HepG2 (cell line): ENCODE data around the gene PSD4. TPM values are rescaled to one million over a fixed set of nuclear protein-coding genes. Genes with fewer than 3 reads are reported as not detected.
A peak's percentile ranks its signal among the peaks of the same experiment; 100 is the strongest.

ENCODE experiments used
- PITX1 ChIP-seq: sonication (generic); formaldehyde crosslinking; IDR thresholded peaks from 2 replicates; pipeline ENCODE4 v1.5.1; 2020; ENCODE audit warnings: mild to moderate bottlenecking, missing genetic modification reagents
- ZNF670 ChIP-seq: sonication (generic); formaldehyde crosslinking; IDR thresholded peaks from 2 replicates; pipeline ENCODE4 v1.8.0; 2022; ENCODE audit warnings: mild to moderate bottlenecking, missing genetic modification reagents, borderline replicate concordance
- polyA plus RNA-seq, 8 experiments: library from polyadenylated mRNA; depleted of rRNA in 3 of 8; stranded (reverse) in 7 of 8; unstranded in 1 of 8; fragments of >200 nt; fragmentation: Illumina TruSeq in 4 of 8; extraction: Trizol in 4 of 8; gene quantifications; 2 replicates each; pipeline versions ENCODE4 v1.2.1 to v1.2.3, GENCODE V29; 2011 to 2016; ENCODE audit warnings: low read depth in 4 of 8, missing spikeins in 1 of 8, mixed read lengths in 1 of 8; ENCODE audit not compliant: insufficient read depth in 1 of 8
- total RNA-seq, 5 experiments: library from RNA; depleted of rRNA; stranded (reverse); fragments of >200 nt; fragmentation: Illumina TruSeq; extraction: Trizol; gene quantifications; 2 replicates each; pipeline ENCODE4 v1.2.3, GENCODE V29; 2016; ENCODE audit warnings: low read depth in 1 of 5
- TF ChIP-seq, protein P1 (sequence below): sonication (generic); formaldehyde crosslinking; IDR thresholded peaks from one replicate; pipeline ENCODE4 v1.5.1; 2020; ENCODE audit warnings: mild to moderate bottlenecking, missing genetic modification reagents; ENCODE audit errors: not compliant biosample characterization
- TF ChIP-seq, protein P2 (sequence below): sonication (generic); formaldehyde crosslinking; IDR thresholded peaks from 2 replicates; pipeline ENCODE4 v1.4.0; 2020; ENCODE audit warnings: missing genetic modification reagents
- TF ChIP-seq, protein P3 (sequence below): sonication (generic); formaldehyde crosslinking; IDR thresholded peaks from 2 replicates; pipeline ENCODE4 v1.9.0; 2022; ENCODE audit warnings: low read depth, missing genetic modification reagents
- TF ChIP-seq, protein P4 (sequence below): IDR thresholded peaks from 2 replicates; pipeline ENCODE4 v1.6.1; 2018; ENCODE audit warnings: missing genetic modification reagents
- TF ChIP-seq, protein P5 (sequence below): sonication (generic); formaldehyde crosslinking; IDR thresholded peaks from 2 replicates; pipeline ENCODE4 v1.8.1; 2022; ENCODE audit warnings: mild to moderate bottlenecking, missing genetic modification reagents
- TF ChIP-seq, protein P6 (sequence below): IDR thresholded peaks from 2 replicates; pipeline ENCODE4 v1.6.1; 2016; ENCODE audit warnings: missing biosample characterization, missing genetic modification reagents, low read depth

Gene PSD4
- total and polyA plus RNA-seq, 2 of the 13 experiments (the other 11 are each of a cell fraction or from before 2014, with no cell fraction given): 5.8 to 9.4 TPM

DNA sequence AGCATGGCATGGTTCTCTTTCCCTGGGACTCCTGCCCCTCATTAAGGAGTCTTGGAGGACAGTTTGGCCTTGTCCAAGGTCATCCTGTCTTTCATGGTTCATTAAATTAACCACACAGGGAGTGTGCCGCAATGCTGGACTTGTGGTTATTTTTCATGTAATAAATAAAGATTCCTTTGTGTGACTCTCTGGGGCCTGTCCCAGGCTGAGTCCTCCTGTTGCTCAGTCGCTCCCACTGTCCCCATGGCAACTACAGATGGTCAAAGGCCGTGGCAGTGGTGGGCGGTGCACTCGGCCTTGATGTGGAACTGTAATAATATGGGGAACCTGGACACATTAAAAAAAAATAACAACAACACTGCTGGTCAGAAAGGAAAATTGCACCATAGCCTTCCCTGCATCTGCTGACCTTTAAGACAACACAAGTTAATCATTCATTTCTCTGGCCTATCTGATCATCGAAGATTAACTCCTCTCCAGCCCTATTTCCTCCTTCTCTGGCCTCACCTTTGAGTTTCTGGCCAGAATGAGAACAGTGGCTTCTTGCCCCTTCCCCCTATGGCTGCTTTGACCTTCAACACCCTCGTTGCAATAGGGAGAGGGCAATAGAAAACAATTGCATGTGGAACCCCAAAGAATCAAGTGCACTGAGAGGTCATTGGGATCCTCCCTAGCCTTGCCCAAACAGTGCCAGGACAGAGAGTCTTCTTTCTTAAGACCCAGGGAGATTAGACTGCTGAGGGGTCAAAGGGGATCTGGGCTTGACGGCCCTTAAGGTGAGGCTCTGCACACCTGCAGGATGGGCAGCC, 44.7 kb downstream of the PSD4 start (continued):
- TF ChIP-seq, protein P1, sequence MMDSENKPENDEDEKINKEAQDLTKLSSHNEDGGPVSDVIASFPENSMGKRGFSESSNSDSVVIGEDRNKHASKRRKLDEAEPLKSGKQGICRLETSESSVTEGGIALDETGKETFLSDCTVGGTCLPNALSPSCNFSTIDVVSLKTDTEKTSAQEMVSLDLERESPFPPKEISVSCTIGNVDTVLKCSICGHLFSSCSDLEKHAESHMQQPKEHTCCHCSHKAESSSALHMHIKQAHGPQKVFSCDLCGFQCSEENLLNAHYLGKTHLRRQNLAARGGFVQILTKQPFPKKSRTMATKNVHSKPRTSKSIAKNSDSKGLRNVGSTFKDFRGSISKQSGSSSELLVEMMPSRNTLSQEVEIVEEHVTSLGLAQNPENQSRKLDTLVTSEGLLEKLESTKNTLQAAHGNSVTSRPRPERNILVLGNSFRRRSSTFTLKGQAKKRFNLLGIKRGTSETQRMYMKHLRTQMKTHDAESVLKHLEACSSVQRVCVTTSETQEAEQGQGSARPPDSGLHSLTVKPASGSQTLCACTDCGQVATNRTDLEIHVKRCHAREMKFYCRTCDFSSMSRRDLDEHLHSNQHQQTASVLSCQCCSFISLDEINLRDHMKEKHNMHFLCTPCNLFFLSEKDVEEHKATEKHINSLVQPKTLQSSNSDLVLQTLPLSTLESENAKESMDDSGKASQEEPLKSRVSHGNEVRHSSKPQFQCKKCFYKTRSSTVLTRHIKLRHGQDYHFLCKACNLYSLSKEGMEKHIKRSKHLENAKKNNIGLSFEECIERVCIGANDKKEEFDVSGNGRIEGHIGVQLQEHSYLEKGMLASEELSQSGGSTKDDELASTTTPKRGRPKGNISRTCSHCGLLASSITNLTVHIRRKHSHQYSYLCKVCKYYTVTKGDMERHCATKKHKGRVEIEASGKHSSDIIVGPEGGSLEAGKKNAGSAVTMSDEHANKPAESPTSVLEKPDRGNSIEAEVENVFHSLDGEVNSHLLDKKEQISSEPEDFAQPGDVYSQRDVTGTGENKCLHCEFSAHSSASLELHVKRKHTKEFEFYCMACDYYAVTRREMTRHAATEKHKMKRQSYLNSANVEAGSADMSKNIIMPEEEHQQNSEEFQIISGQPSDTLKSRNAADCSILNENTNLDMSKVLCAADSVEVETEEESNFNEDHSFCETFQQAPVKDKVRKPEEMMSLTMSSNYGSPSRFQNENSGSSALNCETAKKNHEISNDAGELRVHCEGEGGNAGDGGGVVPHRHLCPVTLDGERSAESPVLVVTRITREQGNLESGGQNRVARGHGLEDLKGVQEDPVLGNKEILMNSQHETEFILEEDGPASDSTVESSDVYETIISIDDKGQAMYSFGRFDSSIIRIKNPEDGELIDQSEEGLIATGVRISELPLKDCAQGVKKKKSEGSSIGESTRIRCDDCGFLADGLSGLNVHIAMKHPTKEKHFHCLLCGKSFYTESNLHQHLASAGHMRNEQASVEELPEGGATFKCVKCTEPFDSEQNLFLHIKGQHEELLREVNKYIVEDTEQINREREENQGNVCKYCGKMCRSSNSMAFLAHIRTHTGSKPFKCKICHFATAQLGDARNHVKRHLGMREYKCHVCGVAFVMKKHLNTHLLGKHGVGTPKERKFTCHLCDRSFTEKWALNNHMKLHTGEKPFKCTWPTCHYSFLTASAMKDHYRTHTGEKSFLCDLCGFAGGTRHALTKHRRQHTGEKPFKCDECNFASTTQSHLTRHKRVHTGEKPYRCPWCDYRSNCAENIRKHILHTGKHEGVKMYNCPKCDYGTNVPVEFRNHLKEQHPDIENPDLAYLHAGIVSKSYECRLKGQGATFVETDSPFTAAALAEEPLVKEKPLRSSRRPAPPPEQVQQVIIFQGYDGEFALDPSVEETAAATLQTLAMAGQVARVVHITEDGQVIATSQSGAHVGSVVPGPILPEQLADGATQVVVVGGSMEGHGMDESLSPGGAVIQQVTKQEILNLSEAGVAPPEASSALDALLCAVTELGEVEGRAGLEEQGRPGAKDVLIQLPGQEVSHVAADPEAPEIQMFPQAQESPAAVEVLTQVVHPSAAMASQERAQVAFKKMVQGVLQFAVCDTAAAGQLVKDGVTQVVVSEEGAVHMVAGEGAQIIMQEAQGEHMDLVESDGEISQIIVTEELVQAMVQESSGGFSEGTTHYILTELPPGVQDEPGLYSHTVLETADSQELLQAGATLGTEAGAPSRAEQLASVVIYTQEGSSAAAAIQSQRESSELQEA (CRISPR knock-in tag): no peak
- TF ChIP-seq, protein P2, sequence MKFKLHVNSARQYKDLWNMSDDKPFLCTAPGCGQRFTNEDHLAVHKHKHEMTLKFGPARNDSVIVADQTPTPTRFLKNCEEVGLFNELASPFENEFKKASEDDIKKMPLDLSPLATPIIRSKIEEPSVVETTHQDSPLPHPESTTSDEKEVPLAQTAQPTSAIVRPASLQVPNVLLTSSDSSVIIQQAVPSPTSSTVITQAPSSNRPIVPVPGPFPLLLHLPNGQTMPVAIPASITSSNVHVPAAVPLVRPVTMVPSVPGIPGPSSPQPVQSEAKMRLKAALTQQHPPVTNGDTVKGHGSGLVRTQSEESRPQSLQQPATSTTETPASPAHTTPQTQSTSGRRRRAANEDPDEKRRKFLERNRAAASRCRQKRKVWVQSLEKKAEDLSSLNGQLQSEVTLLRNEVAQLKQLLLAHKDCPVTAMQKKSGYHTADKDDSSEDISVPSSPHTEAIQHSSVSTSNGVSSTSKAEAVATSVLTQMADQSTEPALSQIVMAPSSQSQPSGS (CRISPR knock-in tag): no peak
- TF ChIP-seq PITX1 (CRISPR knock-in tag) (0 out of 2 replicates have a peak, but pooled peaks have one; percentile 12), ZNF670 (CRISPR knock-in tag) (0 out of 2 replicates have a peak, but pooled peaks have one; percentile 18)
- TF ChIP-seq, protein P3, sequence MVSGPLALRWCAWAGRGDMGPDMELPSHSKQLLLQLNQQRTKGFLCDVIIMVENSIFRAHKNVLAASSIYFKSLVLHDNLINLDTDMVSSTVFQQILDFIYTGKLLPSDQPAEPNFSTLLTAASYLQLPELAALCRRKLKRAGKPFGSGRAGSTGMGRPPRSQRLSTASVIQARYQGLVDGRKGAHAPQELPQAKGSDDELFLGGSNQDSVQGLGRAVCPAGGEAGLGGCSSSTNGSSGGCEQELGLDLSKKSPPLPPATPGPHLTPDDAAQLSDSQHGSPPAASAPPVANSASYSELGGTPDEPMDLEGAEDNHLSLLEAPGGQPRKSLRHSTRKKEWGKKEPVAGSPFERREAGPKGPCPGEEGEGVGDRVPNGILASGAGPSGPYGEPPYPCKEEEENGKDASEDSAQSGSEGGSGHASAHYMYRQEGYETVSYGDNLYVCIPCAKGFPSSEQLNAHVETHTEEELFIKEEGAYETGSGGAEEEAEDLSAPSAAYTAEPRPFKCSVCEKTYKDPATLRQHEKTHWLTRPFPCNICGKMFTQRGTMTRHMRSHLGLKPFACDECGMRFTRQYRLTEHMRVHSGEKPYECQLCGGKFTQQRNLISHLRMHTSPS (CRISPR knock-in tag): 0 out of 2 replicates have a peak, but pooled peaks have one; percentile 17
- TF ChIP-seq, protein P4, sequence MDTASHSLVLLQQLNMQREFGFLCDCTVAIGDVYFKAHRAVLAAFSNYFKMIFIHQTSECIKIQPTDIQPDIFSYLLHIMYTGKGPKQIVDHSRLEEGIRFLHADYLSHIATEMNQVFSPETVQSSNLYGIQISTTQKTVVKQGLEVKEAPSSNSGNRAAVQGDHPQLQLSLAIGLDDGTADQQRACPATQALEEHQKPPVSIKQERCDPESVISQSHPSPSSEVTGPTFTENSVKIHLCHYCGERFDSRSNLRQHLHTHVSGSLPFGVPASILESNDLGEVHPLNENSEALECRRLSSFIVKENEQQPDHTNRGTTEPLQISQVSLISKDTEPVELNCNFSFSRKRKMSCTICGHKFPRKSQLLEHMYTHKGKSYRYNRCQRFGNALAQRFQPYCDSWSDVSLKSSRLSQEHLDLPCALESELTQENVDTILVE (CRISPR knock-in tag): peak; percentile 73
- TF ChIP-seq, protein P5, sequence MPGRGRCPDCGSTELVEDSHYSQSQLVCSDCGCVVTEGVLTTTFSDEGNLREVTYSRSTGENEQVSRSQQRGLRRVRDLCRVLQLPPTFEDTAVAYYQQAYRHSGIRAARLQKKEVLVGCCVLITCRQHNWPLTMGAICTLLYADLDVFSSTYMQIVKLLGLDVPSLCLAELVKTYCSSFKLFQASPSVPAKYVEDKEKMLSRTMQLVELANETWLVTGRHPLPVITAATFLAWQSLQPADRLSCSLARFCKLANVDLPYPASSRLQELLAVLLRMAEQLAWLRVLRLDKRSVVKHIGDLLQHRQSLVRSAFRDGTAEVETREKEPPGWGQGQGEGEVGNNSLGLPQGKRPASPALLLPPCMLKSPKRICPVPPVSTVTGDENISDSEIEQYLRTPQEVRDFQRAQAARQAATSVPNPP: no peak
- TF ChIP-seq, protein P6, sequence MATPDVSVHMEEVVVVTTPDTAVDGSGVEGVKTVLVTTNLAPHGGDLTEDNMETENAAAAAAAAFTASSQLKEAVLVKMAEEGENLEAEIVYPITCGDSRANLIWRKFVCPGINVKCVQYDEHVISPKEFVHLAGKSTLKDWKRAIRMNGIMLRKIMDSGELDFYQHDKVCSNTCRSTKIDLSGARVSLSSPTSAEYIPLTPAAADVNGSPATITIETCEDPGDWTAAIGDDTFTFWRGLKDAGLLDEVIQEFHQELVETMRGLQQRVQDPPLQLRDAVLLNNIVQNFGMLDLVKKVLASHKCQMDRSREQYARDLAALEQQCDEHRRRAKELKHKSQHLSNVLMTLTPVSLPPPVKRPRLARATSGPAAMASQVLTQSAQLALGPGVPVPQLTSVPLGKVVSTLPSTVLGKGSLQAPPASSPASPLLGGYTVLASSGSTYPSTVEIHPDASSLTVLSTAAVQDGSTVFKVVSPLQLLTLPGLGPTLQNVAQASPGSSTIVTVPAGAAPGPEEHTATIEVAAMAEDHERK (CRISPR knock-in tag): no peak
